HepG2 (cell line): ENCODE data around the gene POLR2F. TPM values are rescaled to one million over a fixed set of nuclear protein-coding genes. Genes with fewer than 3 reads are reported as not detected.

Experiments used
- ATAC-seq: fragments of 200-7000 bp; cut with Tn5 transposase; 3 replicates; pipeline ENCODE4 v1.9.1; 2020; ENCODE audit warnings: mild to moderate bottlenecking, moderate library complexity
- BruUV-seq: library from RNA; stranded (reverse); fragments of 400-500 nt; replicated peaks from 2 replicates; lab custom pipeline; 2021; lab: Mats Ljungman, UMichigan
- CTCF ChIA-PET: fragments of 300-600 bp; formaldehyde crosslinking; extraction: SDS; loops from one replicate; lab custom pipeline; 2021; ENCODE audit warnings: low total read pairs, inconsistent platforms, low intra/inter-chr PET ratio; lab: Yijun Ruan, JAX
- POLR2A ChIA-PET: fragments of 350-600 bp; sonication (Branson Sonifier 250); formaldehyde crosslinking; loops from one replicate; lab custom pipeline; 2020; ENCODE audit warnings: antibody characterized with exemption, inconsistent platforms; lab: Yijun Ruan, JAX
- DNase-seq: peaks from one replicate; pipeline ENCODE4 v3.0.0-alpha.2; 2015; ENCODE audit warnings: low spot score
- FAIRE-seq: peaks from 3 replicates; lab custom pipeline; 2011; peaks lifted over from hg19 to GRCh38; lab: Jason Lieb, UNC
- H2AFZ ChIP-seq: one replicate; pipeline ENCODE4 v1.6.1; 2011; ENCODE audit warnings: low read length, inconsistent platforms
- H3K27ac ChIP-seq: fragments of 300-600 bp; 3 replicates; pipeline ENCODE4 v1.8.0; 2011; ENCODE audit warnings: mixed run types, mild to moderate bottlenecking, mixed read lengths, low read length, inconsistent platforms; ENCODE audit not compliant: insufficient read depth; ENCODE audit errors: extremely low read length
- H3K27me3 ChIP-seq, 2 experiments: fragments of 200-600 bp in 1 of 2; 2 replicates in 1 of 2; 3 replicates in 1 of 2; pipeline versions ENCODE4 v1.6.0 to v1.8.0; 2011; ENCODE audit warnings: low read length in 2 of 2, mild to moderate bottlenecking in 2 of 2, moderate library complexity in 2 of 2, inconsistent platforms in 1 of 2; ENCODE audit not compliant: insufficient read depth in 2 of 2, control insufficient read depth in 1 of 2
- H3K36me3 ChIP-seq, 2 experiments: fragments of 200-600 bp in 1 of 2; replicated peaks in 1 of 2; 2 replicates in 1 of 2; 3 replicates in 1 of 2; pipeline versions ENCODE4 v1.5.1 to v1.8.0; 2011; ENCODE audit warnings: low read length in 2 of 2, inconsistent platforms in 1 of 2; ENCODE audit not compliant: insufficient read depth in 2 of 2, control insufficient read depth in 1 of 2
- H3K4me1 ChIP-seq: 2 replicates; pipeline ENCODE4 v1.5.1; 2012; ENCODE audit warnings: low read length, inconsistent platforms; ENCODE audit not compliant: insufficient read depth
- H3K4me2 ChIP-seq: 2 replicates; pipeline ENCODE4 v1.6.0; 2011; ENCODE audit warnings: low read depth, low read length, inconsistent platforms
- H3K4me3 ChIP-seq, 3 experiments: fragments of 200-600 bp in 1 of 3; sonication (generic), shearing (Covaris generic) in 1 of 3; replicated peaks in 1 of 3; 2 replicates each; pipeline ENCODE4 v1.5.1; 2011 to 2016; ENCODE audit warnings: low read length in 3 of 3, inconsistent platforms in 2 of 3, low read depth in 2 of 3, mild to moderate bottlenecking in 2 of 3, control low read depth in 1 of 3, mixed read lengths in 1 of 3; ENCODE audit not compliant: insufficient read depth in 1 of 3
- H3K79me2 ChIP-seq: one replicate; pipeline ENCODE4 v1.6.1; 2011; ENCODE audit warnings: low read length, inconsistent platforms; ENCODE audit not compliant: insufficient read depth
- H3K9ac ChIP-seq: 2 replicates; pipeline ENCODE4 v1.6.0; 2011; ENCODE audit warnings: mild to moderate bottlenecking, low read depth, low read length, inconsistent platforms; ENCODE audit not compliant: insufficient read depth
- H3K9me3 ChIP-seq: 2 replicates; pipeline ENCODE4 v1.5.1; 2012; ENCODE audit warnings: mild to moderate bottlenecking, low read length
- H4K20me1 ChIP-seq: 2 replicates; pipeline ENCODE4 v1.6.0; 2011; ENCODE audit warnings: inconsistent platforms, mild to moderate bottlenecking, low read length, moderate library complexity; ENCODE audit not compliant: insufficient read depth
- BATF2 ChIP-seq: sonication (generic); formaldehyde crosslinking; IDR thresholded peaks from 2 replicates; pipeline ENCODE4 v1.8.0; 2022; ENCODE audit warnings: mild to moderate bottlenecking, missing genetic modification reagents, moderate library complexity
- DZIP1 ChIP-seq: sonication (generic); formaldehyde crosslinking; IDR thresholded peaks from 2 replicates; pipeline ENCODE4 v1.5.0; 2020; ENCODE audit warnings: mild to moderate bottlenecking, missing genetic modification reagents
- ETV6 ChIP-seq: sonication (generic); formaldehyde crosslinking; conservative IDR thresholded peaks from 2 replicates; pipeline ENCODE4 v1.4.0; 2020; ENCODE audit warnings: missing genetic modification reagents
- EZH2 ChIP-seq: conservative IDR thresholded peaks from 2 replicates; pipeline ENCODE4 v1.6.1; 2012; ENCODE audit warnings: mild to moderate bottlenecking, low read depth, low read length, moderate library complexity
- SIX1 ChIP-seq: sonication (generic); formaldehyde crosslinking; IDR thresholded peaks from 2 replicates; pipeline ENCODE4 v1.4.0; 2020; ENCODE audit warnings: missing genetic modification reagents, borderline replicate concordance
- XBP1 ChIP-seq: sonication (generic); formaldehyde crosslinking; IDR thresholded peaks from 2 replicates; pipeline ENCODE4 v1.5.0; 2020; ENCODE audit warnings: missing genetic modification reagents
- ZBTB38 ChIP-seq: sonication (generic); formaldehyde crosslinking; IDR thresholded peaks from 2 replicates; pipeline ENCODE4 v1.5.1; 2020; ENCODE audit warnings: mild to moderate bottlenecking, missing genetic modification reagents
- ZIK1 ChIP-seq: sonication (generic); formaldehyde crosslinking; IDR thresholded peaks from 2 replicates; pipeline ENCODE4 v1.5.0; 2020; ENCODE audit warnings: mild to moderate bottlenecking, low read depth, missing genetic modification reagents, borderline replicate concordance
- ZMAT5 ChIP-seq: sonication (generic); formaldehyde crosslinking; IDR thresholded peaks from 2 replicates; pipeline ENCODE4 v1.5.0; 2020; ENCODE audit warnings: mild to moderate bottlenecking, low read depth, missing genetic modification reagents, borderline replicate concordance
- ZNF101 ChIP-seq: sonication (generic); formaldehyde crosslinking; IDR thresholded peaks from 2 replicates; pipeline ENCODE4 v1.4.0; 2020; ENCODE audit warnings: mild to moderate bottlenecking, low read depth, missing genetic modification reagents, borderline replicate concordance
- ZNF282 ChIP-seq: fragments of 450-650 bp; IDR thresholded peaks from 2 replicates; pipeline ENCODE4 v1.6.1; 2018; ENCODE audit not compliant: partially characterized antibody
- ZNF639 ChIP-seq: conservative IDR thresholded peaks from 2 replicates; pipeline ENCODE4 v1.6.1; 2018; ENCODE audit warnings: missing genetic modification reagents
- WGBS: methylation state at CpG from one replicate; pipeline ENCODE4 v1.1.6; 2017; ENCODE audit warnings: low lambda C conversion rate; 5-methylcytosine and 5-hydroxymethylcytosine counted together
- in situ Hi-C: cut with HindIII; loops from 2 replicates; pipeline ENCODE4 v1.10.0; 2017; ENCODE audit warnings: low pct_unique_long_range_greater_than_20kb; ENCODE audit not compliant: extremely low pct_ligation_motif_present
- intact Hi-C: fragments of 100-400 bp; cut with micrococcal nuclease; formaldehyde crosslinking; loops from one replicate; pipeline ENCODE4 v1.10.0; 2022; ENCODE audit not compliant: unreplicated experiment
- polyA plus RNA-seq, 8 experiments: library from polyadenylated mRNA; depleted of rRNA in 3 of 8; stranded (reverse) in 7 of 8; unstranded in 1 of 8; fragments of >200 nt; fragmentation: Illumina TruSeq in 4 of 8; extraction: Trizol in 4 of 8; gene quantifications; 2 replicates each; pipeline versions ENCODE4 v1.2.1 to v1.2.3, GENCODE V29; 2011 to 2016; ENCODE audit warnings: low read depth in 4 of 8, missing spikeins in 1 of 8, mixed read lengths in 1 of 8; ENCODE audit not compliant: insufficient read depth in 1 of 8
- total RNA-seq, 5 experiments: library from RNA; depleted of rRNA; stranded (reverse); fragments of >200 nt; fragmentation: Illumina TruSeq; extraction: Trizol; gene quantifications; 2 replicates each; pipeline ENCODE4 v1.2.3, GENCODE V29; 2016; ENCODE audit warnings: low read depth in 1 of 5

The POLR2F gene
- total and polyA plus RNA-seq, 2 of the 13 experiments (the other 11 are each of a cell fraction or from before 2014, with no cell fraction given): 135 to 158 TPM

GRCh38 chr22:37909766-37910165, 43.7 kb upstream of the POLR2F start:
- TF ChIP-seq EZH2: no peak
- no peaks in the 10 kb centered on the region for H4K20me1 ChIP-seq
- POLR2A ChIA-PET: interaction anchor here (2.5 to 6.0 kb wide), 2 partner anchors 11 to 15 kb away, joined by 7 to 69 read pairs; no protein-coding TSS in a partner anchor
- no peaks in the 10 kb centered on the region for H3K27me3 ChIP-seq
- H3K4me3 ChIP-seq: no peak overlapping the region
- H3K9me3 ChIP-seq: no peaks in the 10 kb centered on the region
- over 99% methylated on average over 7 of the region's 7 CpGs for WGBS
- ATAC-seq: no peak
- no TSS peak for BruUV-seq
- H3K4me1 ChIP-seq: peaks cover 23% of the 10 kb centered on the region
- in situ Hi-C loops: no loop called here
- CTCF ChIA-PET: no interaction called here
- H3K36me3 ChIP-seq: peaks cover 2 to 9% of the 10 kb centered on the region in 2 experiments; a peak in 1 of 5 replicates
- no peak overlapping the region for H3K4me2 ChIP-seq
- peaks cover 8% of the 10 kb centered on the region for H3K79me2 ChIP-seq
- FAIRE-seq: no peak
- no peak overlapping the region for H3K9ac ChIP-seq
- no peak overlapping the region for H3K27ac ChIP-seq
- DNase-seq: no peak
- no peak overlapping the region for H2AFZ ChIP-seq
- intact Hi-C loops: no loop called here

- ChIA-PET CTCF (no interaction called here), POLR2A (interaction anchor here (2.5 kb wide), 1 partner anchor 13 kb away, joined by 7 read pairs; no protein-coding TSS in a partner anchor)
- DNase-seq: no peak
- Histone ChIP-seq H3K4me2 (no peak overlapping the region), H4K20me1 (no peaks in the 10 kb centered on the region), H3K4me1 (peaks cover 12% of the 10 kb centered on the region), H2AFZ (no peak overlapping the region), H3K36me3 (peaks cover 2 to 9% of the 10 kb centered on the region in 2 experiments; a peak in 1 of 5 replicates), H3K4me3 (no peak overlapping the region), H3K27me3 (no peaks in the 10 kb centered on the region), H3K9ac (no peak overlapping the region), H3K79me2 (peaks cover 8% of the 10 kb centered on the region), H3K27ac (no peak overlapping the region), H3K9me3 (no peaks in the 10 kb centered on the region)
- ATAC-seq: no peak
- intact Hi-C loops: no loop called here
- no peak for FAIRE-seq
- WGBS: 95% methylated on average over 12 of the region's 15 CpGs
- BruUV-seq: no TSS peak
- in situ Hi-C loops: no loop called here
- TF ChIP-seq ZNF101 (no peak), ZIK1 (CRISPR knock-in tag) (no peak), SIX1 (CRISPR knock-in tag) (no peak), BATF2 (no peak), DZIP1 (CRISPR knock-in tag) (no peak), ZMAT5 (CRISPR knock-in tag) (no peak), ZBTB38 (0 out of 2 replicates have a peak, but pooled peaks have one; percentile 47), ZNF282 (no peak), ETV6 (CRISPR knock-in tag) (no peak), ZNF639 (CRISPR knock-in tag) (no peak), XBP1 (CRISPR knock-in tag) (no peak)
Measured at GRCh38 chr22:37910890-37911672, 42.4 kb upstream of the POLR2F start.
